Trophoblast cell (in vitro differentiated cells and primary cell): ENCODE data around the gene DPY30.

Experiments
- DNase-seq, 2 donors: peaks; one replicate each; pipeline ENCODE4 v3.0.0-alpha.2; 2016
- H2AFZ ChIP-seq: 2 replicates; pipeline ENCODE4 v1.6.1; 2013; ENCODE audit warnings: low read length, moderate library complexity, mild to moderate bottlenecking; ENCODE audit not compliant: insufficient read depth, poor library complexity
- H2AK5ac ChIP-seq: 2 replicates; pipeline ENCODE4 v1.6.1; 2013; ENCODE audit warnings: mild to moderate bottlenecking, low read length
- H2BK120ac ChIP-seq: 2 replicates; pipeline ENCODE4 v1.6.1; 2013; ENCODE audit warnings: low read length, mild to moderate bottlenecking, moderate library complexity; ENCODE audit not compliant: insufficient read depth, poor library complexity
- H2BK12ac ChIP-seq: 2 replicates; pipeline ENCODE4 v1.6.1; 2013; ENCODE audit warnings: mild to moderate bottlenecking, low read length, moderate library complexity
- H2BK5ac ChIP-seq: 2 replicates; pipeline ENCODE4 v1.6.1; 2013; ENCODE audit warnings: low read length, low read depth, moderate library complexity, mild to moderate bottlenecking; ENCODE audit not compliant: poor library complexity
- H3K14ac ChIP-seq: 2 replicates; pipeline ENCODE4 v1.6.1; 2013; ENCODE audit warnings: mild to moderate bottlenecking, low read length
- H3K18ac ChIP-seq: 2 replicates; pipeline ENCODE4 v1.6.1; 2013; ENCODE audit warnings: mild to moderate bottlenecking, low read length
- H3K23ac ChIP-seq: 2 replicates; pipeline ENCODE4 v1.6.1; 2013; ENCODE audit warnings: low read length
- H3K27ac ChIP-seq: 2 replicates; pipeline ENCODE4 v1.5.1; 2013; ENCODE audit warnings: low read depth, mild to moderate bottlenecking, inconsistent platforms, low read length, moderate library complexity
- H3K27me3 ChIP-seq: 2 replicates; pipeline ENCODE4 v1.6.1; 2013; ENCODE audit warnings: inconsistent platforms, mild to moderate bottlenecking, low read length, moderate library complexity; ENCODE audit not compliant: insufficient read depth
- H3K36me3 ChIP-seq, 2 experiments: 1 replicate in 1 of 2; 2 replicates in 1 of 2; pipeline ENCODE4 v1.6.1; 2013; ENCODE audit warnings: low read length in 2 of 2, mild to moderate bottlenecking in 2 of 2, moderate library complexity in 1 of 2; ENCODE audit not compliant: insufficient read depth in 2 of 2, control insufficient read depth in 1 of 2
- H3K4ac ChIP-seq: 2 replicates; pipeline ENCODE4 v1.6.1; 2013; ENCODE audit warnings: low read depth, mild to moderate bottlenecking, low read length, moderate library complexity
- H3K4me1 ChIP-seq, 2 experiments: 1 replicate in 1 of 2; 2 replicates in 1 of 2; pipeline ENCODE4 v1.6.1; 2013; ENCODE audit warnings: low read length in 2 of 2, mild to moderate bottlenecking in 2 of 2, moderate library complexity in 1 of 2; ENCODE audit not compliant: insufficient read depth in 2 of 2, control insufficient read depth in 1 of 2
- H3K4me2 ChIP-seq: 2 replicates; pipeline ENCODE4 v1.6.1; 2013; ENCODE audit warnings: inconsistent platforms, mild to moderate bottlenecking, low read length, moderate library complexity
- H3K4me3 ChIP-seq: 2 replicates; pipeline ENCODE4 v1.5.1; 2013; ENCODE audit warnings: mild to moderate bottlenecking, low read depth, low read length, inconsistent platforms
- H3K79me1 ChIP-seq: one replicate; pipeline ENCODE4 v1.6.1; 2013; ENCODE audit warnings: low read length
- H3K79me2 ChIP-seq: 2 replicates; pipeline ENCODE4 v1.6.1; 2013; ENCODE audit warnings: low read length, mild to moderate bottlenecking; ENCODE audit not compliant: control insufficient read depth, insufficient read depth, poor library complexity
- H3K9ac ChIP-seq: 2 replicates; pipeline ENCODE4 v1.6.1; 2013; ENCODE audit warnings: mild to moderate bottlenecking, low read length
- H3K9me3 ChIP-seq: 2 replicates; pipeline ENCODE4 v1.6.1; 2013; ENCODE audit warnings: low read depth, mild to moderate bottlenecking, control low read depth, inconsistent platforms, low read length; ENCODE audit not compliant: insufficient read depth
- H4K12ac ChIP-seq: 2 replicates; pipeline ENCODE4 v1.6.1; 2013; ENCODE audit warnings: low read depth, mild to moderate bottlenecking, low read length, moderate library complexity
- H4K8ac ChIP-seq: 2 replicates; pipeline ENCODE4 v1.6.1; 2013; ENCODE audit warnings: low read depth, mild to moderate bottlenecking, low read length, moderate library complexity
- H4K91ac ChIP-seq: one replicate; pipeline ENCODE4 v1.6.1; 2013; ENCODE audit warnings: low read depth, mild to moderate bottlenecking, low read length, moderate library complexity
- WGBS: extraction: QIAGEN DNeasy Blood & Tissue Kit; methylation state at CpG from one replicate; pipeline ENCODE4 v1.1.7; 2013; ENCODE audit warnings: missing lambda C conversion rate; ENCODE audit not compliant: insufficient read length, insufficient coverage; ENCODE audit errors: extremely low coverage; 5-methylcytosine and 5-hydroxymethylcytosine counted together

The DPY30 gene

DNA sequence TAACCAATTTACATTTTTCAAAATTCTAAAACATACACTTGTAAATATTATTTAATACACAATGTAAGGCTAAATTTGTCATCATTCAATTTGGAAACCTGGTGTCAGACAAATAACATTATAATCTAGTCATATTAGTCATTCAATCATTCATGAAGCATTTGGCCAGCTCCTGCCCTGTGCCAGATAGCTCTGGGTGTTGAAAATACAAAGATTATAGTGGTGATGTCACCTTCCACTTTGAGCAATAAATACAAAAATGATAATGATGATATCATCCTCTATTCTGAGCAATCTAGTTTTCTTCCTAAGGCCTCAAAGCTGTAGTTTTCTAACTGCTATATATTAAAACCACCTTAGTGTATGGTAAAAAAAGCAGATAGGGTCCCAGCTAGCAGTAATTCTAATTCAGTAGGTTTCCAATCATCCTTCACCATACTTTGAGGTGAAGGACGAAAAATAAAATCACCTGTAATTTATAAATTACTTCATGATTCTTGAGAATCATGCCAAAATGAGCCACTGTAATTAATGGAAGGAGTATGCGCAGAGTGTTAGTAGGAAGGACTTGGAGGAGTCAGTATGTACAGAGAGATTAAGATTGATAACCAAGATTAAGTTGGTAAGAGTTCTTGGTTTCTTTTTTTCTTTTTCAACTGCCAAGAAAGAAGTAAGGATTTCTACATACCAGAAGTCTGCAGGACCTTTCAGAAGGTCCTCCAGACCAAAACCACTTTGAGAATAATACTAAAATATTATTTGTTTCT lies 52.0 kb downstream of the DPY30 start:
- H3K23ac ChIP-seq = no peak overlapping the region
- H3K9me3 ChIP-seq = no peaks in the 10 kb centered on the region
- no peak overlapping the region for H4K91ac ChIP-seq
- H2BK12ac ChIP-seq = no peak overlapping the region
- H3K27me3 ChIP-seq = no peaks in the 10 kb centered on the region
- H2AK5ac ChIP-seq = no peak overlapping the region
- no peak overlapping the region for H3K9ac ChIP-seq
- no peak overlapping the region for H3K4me2 ChIP-seq
- H3K4me1 ChIP-seq = no peaks in the 10 kb centered on the region
- H3K4me3 ChIP-seq = no peak overlapping the region
- no peak overlapping the region for H4K8ac ChIP-seq
- peak in 1 of 2 donors; percentile 39 for DNase-seq
- H3K27ac ChIP-seq = no peak overlapping the region
- WGBS = no CpG with 5 or more reads among the region's 2 CpGs
- no peaks in the 10 kb centered on the region for H3K36me3 ChIP-seq
- no peak overlapping the region for H3K4ac ChIP-seq
- H2BK120ac ChIP-seq = no peak overlapping the region
- H3K79me1 ChIP-seq = no peaks in the 10 kb centered on the region
- no peak overlapping the region for H2AFZ ChIP-seq
- peaks cover 3% of the 10 kb centered on the region for H3K79me2 ChIP-seq
- no peak overlapping the region for H2BK5ac ChIP-seq
- no peak overlapping the region for H3K18ac ChIP-seq
- H4K12ac ChIP-seq = no peak overlapping the region
- no peak overlapping the region for H3K14ac ChIP-seq

DNA sequence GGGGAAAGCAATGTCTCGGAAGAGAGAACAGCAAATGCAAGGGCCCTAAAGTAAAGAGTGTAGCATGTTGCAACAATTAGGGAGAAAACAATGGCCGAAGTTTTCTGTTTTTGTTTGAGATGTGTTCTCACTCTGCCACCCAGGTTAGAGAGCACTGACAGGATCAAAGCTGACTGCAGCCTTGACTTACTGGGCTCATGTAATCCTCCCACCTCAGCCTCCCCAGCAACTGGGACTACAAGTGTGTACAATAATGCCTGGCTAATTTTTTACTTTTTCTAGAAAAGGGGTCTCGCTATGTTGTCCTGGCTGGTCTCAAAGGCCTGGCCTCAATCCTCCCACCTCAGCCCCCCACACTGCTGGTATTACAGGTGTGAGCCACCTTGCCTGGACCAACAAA lies 52.7 kb downstream of the DPY30 start:
- H4K91ac ChIP-seq = no peak overlapping the region
- H2BK5ac ChIP-seq = no peak overlapping the region
- H4K8ac ChIP-seq = no peak overlapping the region
- H3K36me3 ChIP-seq = no peaks in the 10 kb centered on the region
- H3K79me2 ChIP-seq = peaks cover 3% of the 10 kb centered on the region
- H3K23ac ChIP-seq = no peak overlapping the region
- H3K14ac ChIP-seq = no peak overlapping the region
- H3K9me3 ChIP-seq = no peaks in the 10 kb centered on the region
- no peaks in the 10 kb centered on the region for H3K79me1 ChIP-seq
- H3K18ac ChIP-seq = no peak overlapping the region
- DNase-seq = no peak
- H2AFZ ChIP-seq = no peak overlapping the region
- no peak overlapping the region for H2BK120ac ChIP-seq
- H3K4me3 ChIP-seq = no peak overlapping the region
- H4K12ac ChIP-seq = no peak overlapping the region
- H3K4me2 ChIP-seq = no peak overlapping the region
- no CpG with 5 or more reads among the region's 3 CpGs for WGBS
- H2AK5ac ChIP-seq = no peak overlapping the region
- H3K27ac ChIP-seq = peak overlapping the region; percentile 14
- no peaks in the 10 kb centered on the region for H3K4me1 ChIP-seq
- H2BK12ac ChIP-seq = no peak overlapping the region
- H3K9ac ChIP-seq = no peak overlapping the region
- H3K27me3 ChIP-seq = no peaks in the 10 kb centered on the region
- H3K4ac ChIP-seq = no peak overlapping the region

DNA sequence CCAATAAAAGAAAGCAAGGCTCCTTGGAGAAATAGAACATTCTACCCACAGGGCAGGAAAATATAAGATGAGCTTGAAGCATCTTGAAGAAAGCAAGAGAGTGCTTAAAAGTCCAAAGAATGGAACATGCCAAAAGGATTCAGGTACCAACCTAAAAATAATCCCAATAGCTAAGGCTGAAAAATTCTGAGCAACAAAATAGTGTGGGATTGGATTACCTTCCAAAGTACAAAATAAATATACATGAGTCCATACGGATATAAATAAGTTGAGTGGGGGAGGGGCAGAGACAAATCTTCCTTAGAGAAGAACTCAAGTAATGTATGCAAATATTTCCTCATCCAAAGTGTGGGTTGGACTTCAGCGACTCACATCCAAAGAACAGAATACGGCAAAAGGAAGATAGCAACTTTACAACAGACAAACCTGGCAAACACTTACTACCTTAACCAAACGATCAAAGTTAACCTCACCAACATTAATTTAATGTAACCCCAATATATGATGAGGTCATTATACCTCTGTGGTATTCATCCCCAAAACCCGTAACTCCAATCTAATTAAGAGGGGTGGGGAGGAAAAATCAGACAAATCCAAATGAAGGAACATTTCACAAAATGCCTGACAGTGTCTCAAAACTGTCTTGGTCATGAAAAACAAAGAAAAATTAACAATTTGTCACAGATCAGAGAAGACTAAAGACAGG lies 55.7 kb downstream of the DPY30 start:
- Histone ChIP-seq H3K23ac (no peak overlapping the region), H4K91ac (no peak overlapping the region), H3K4me1 (no peaks in the 10 kb centered on the region), H3K79me1 (no peaks in the 10 kb centered on the region), H2BK120ac (no peak overlapping the region), H2BK5ac (no peak overlapping the region), H3K4me3 (no peak overlapping the region), H3K18ac (no peak overlapping the region), H3K27me3 (no peaks in the 10 kb centered on the region), H3K79me2 (peaks cover 2% of the 10 kb centered on the region), H3K9ac (no peak overlapping the region), H2AFZ (no peak overlapping the region), H4K8ac (no peak overlapping the region), H2AK5ac (no peak overlapping the region), H4K12ac (no peak overlapping the region), H3K36me3 (no peaks in the 10 kb centered on the region), H3K4ac (no peak overlapping the region), H2BK12ac (no peak overlapping the region), H3K27ac (no peak overlapping the region), H3K4me2 (no peak overlapping the region), H3K14ac (no peak overlapping the region), H3K9me3 (no peaks in the 10 kb centered on the region)
- DNase-seq = no peak
- no CpG with 5 or more reads among the region's 5 CpGs for WGBS

DNA sequence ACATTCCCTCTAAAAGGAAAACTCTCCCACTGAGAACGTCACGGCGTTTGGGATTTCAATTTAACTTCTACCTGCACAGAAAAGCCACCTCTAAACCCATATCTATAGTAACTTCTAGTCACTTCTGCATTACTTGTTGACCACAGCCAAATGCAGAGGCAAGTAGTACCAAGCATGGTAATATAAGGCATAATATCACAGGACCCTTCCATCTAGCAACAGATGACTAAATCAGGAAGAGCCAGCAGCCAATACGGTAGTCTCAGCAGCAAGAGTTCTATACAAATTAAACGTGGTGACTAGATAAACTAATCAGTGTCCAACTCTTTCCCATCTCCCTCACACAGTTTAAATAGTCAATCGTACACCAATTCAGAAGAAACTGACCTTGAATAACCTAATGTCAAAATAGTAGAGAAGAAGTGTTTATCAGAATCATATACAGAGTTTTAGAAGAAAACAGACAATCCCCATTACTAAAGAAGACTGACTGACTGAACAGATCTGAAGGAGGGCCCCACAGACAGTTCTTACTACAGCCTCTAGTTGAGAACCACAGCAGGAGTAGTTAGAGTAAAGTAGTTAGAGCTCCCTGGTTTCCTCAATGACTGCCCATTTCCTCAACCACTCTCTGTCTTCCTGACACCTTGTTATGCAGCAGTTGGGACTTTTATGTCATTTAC lies 58.8 kb downstream of the DPY30 start:
- H3K27ac ChIP-seq = no peak overlapping the region
- H4K91ac ChIP-seq = no peak overlapping the region
- H3K4ac ChIP-seq = no peak overlapping the region
- H3K4me1 ChIP-seq = no peaks in the 10 kb centered on the region
- no peak overlapping the region for H3K4me3 ChIP-seq
- H2AFZ ChIP-seq = no peak overlapping the region
- DNase-seq = no peak
- H2AK5ac ChIP-seq = no peak overlapping the region
- H3K9ac ChIP-seq = no peak overlapping the region
- no peaks in the 10 kb centered on the region for H3K9me3 ChIP-seq
- no peaks in the 10 kb centered on the region for H3K27me3 ChIP-seq
- no peak overlapping the region for H4K8ac ChIP-seq
- H4K12ac ChIP-seq = no peak overlapping the region
- no peaks in the 10 kb centered on the region for H3K36me3 ChIP-seq
- H3K79me2 ChIP-seq = peaks cover 2% of the 10 kb centered on the region
- no peak overlapping the region for H3K18ac ChIP-seq
- H2BK12ac ChIP-seq = no peak overlapping the region
- H3K14ac ChIP-seq = no peak overlapping the region
- WGBS = no CpG with 5 or more reads among the region's 6 CpGs
- H2BK120ac ChIP-seq = no peak overlapping the region
- no peak overlapping the region for H2BK5ac ChIP-seq
- no peak overlapping the region for H3K4me2 ChIP-seq
- no peak overlapping the region for H3K23ac ChIP-seq
- no peaks in the 10 kb centered on the region for H3K79me1 ChIP-seq
